SIG-M5 (cell line): ENCODE results near the gene BUD31.
"Not testable (repeated sequence)": the region's sequence is repeated elsewhere in the genome, so short reads cannot be mapped to it uniquely, and the experiment has no call there.

Experiments
- DNase-seq: peaks from one replicate; lab custom pipeline; 2025; lab: John Stamatoyannopoulos, UW

BUD31 gene

DNA sequence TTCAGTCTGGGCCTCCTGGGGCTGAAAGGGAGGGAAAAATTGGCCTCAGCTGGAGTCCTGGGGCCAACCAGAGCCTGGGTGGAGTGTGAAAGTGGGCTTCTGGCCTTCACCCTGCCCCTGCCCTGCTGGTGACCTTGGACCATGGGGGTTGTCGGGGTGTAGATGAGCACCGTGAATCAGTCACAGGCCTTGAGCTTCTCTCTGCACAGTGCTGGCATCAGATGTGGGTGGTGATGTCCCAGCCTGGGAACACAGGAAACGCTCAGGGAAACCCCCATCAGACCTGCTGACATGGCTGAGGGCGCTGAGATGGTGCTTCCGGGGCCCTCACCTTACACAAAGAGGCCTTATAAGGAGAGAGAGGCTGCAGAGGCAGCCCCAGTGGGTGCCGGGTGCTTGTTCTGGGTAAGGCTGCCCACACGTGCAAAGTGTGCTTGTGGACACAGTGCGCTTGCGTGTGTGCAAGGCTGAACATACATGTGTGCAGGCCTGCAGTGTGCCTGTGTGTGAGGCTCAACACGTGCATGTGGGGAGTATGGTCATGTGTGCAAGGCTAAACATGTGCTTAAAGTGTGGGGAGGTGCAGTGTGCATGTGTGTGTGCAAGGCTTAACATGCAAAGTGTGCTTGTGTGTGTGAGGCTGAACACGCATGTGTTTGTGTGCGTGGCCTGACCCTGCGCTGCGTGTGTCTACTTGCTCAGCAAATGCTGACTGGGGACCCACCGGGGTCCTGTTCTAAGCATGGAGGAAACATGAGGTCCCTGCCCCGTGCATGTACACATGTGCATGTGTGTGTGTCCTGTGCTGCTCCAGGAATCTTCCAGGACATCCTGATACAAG is 27.7 kb upstream of the BUD31 start:
- no peak for DNase-seq

DNA sequence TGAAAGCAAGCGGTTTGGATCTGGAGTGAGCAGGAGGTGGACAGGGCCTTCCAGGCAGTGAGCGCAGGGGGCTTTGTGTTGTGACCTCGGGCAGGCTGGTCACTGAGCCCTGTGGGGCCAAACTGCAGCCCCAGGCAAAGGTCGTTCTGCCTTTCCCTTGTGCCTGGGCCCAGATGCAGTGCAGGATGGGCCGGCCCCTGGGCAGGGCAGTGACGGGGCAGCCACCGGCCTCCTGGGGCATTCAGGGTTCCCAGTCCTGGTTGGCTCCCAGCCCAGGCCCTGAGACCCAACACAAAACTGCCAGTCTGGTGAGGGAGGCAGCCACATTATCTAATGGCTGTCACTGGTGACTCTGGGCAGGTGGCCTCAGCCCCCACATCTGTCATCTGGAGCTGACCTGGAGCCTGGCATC is 27.1 kb upstream of the BUD31 start:
- no peak for DNase-seq

DNA sequence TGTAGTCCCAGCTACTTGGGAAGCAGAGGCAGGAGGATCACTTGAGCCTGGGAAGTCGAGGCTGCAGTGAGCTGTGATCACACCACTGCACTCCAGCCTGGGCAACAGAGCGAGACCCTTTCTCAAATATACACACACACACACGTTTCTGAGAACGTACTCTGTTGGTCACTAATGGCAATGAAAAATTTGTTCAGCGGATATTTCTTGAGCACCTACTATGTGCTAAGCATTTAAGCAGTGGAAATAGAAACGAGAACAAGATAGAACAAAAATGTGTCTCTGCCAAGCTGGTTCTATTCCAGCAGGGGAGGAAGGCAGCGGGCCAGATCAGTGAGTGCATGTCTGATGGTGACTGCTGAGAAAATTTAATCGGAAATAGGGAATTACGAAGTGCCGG is 25.6 kb upstream of the BUD31 start:
- no peak for DNase-seq

DNA sequence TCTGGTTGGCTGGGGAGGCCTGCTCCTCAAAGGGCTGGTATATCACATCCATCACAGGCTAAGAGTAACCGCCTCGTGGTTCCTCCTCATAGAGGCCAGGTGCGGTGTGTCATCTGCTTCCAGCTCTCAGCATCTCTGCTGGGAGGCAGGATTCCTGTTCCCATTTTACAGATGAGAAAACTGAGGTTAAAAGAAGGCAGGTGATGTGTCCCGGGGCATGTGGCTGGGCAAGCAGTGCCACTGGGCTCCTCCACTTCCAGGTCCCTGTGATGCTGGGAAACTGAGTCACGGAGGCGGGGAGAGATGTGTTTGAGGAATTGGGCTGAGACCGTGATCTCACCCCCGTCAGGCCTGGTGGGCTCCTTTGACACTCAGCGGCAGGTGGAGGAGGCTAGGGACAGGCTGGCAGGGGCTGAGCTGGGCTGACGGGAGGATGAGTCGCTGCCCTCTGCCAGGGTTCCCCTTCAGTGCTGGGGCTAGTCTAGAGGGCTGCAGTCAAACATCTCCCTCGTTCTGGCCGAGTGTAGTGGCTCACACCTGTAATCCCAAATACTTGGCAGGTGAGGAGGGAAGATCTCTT is 24.9 kb upstream of the BUD31 start:
- DNase-seq, result no peak

DNA sequence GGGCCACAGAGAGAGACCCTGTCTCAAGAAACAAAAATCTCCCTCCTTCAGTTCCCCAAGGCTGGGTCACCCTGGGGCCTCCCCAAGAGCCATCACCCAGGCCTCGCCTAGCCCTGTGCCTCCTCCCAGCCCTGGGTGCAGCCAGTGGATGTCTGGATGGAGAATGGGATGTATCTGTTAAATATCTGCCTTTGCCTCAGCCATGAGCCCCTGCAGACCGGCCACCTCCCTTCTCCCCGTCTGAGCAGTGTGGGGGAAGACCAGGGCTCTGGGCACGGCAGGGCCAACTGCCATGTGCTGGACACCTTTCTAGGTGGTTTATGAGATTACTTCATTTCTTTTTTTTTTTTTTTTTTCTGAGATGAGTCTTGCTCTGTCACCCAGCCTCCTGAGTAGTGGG is 24.2 kb upstream of the BUD31 start:
- no peak for DNase-seq

DNA sequence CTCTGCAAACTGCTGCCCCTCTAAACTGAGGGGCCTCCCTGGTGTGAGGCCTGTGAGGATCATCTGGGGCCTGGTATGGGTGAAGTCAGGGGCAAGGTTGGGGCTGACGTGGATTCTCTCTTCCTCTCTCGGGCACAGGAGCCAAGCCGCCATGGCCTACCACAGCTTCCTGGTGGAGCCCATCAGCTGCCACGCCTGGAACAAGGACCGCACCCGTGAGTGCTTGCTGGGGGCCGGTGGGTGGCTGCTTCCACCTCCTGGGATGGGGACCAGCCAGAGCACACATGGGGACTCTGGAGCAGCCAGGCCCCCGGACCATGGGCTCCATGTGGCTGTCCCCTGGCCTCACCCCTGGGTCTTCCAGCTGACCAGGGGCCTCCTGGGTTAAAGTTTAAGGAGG is 23.2 kb upstream of the BUD31 start:
- DNase-seq, result no peak

DNA sequence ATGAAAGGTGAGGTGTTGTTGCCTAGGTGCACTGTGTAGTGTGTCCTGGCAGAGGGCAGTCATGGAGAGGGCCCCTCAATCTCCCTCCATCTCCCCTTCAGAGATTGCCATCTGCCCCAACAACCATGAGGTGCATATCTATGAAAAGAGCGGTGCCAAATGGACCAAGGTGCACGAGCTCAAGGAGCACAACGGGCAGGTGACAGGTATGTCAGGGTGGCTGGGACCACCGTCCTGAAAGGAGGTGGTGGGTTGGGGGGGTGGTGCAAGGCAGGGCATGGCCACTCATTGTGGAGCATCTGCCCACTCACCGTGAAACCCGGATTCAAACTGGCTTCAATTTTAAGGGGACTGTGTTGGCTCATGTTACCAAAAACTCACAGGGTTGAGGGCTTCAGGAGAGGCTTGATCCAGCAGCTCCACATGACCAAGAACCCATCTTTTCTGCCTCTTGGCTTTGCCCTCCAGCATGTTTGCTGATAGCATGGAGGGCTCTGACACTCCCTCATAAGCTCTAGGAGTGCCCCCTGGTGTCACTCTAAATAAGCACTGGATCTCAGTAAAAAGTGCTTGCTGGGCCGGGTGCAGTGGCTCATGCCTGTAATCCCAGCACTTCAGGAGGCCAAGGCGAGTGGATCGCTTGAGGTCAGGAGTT is 22.1 kb upstream of the BUD31 start:
- DNase-seq, result no peak

DNA sequence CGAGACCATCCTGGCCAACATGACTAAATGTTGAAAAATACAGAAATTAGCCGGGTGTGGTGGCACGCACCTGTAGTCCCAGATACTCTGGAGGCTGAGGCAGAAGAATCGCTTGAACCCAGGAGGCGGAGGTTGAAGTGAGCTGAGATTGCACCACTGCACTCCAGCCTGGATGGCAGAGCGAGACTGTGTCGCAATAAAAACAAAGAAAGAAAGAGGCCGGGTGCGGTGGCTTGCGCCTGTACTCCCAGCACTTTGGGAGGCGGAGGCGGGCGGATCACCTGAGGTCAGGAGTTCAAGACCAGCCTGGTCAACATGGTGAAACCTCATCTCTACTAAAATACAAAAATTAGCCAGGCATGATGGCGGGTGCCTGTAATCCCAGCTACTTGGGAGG is 21.5 kb upstream of the BUD31 start:
- not testable (repeated sequence) for DNase-seq

DNA sequence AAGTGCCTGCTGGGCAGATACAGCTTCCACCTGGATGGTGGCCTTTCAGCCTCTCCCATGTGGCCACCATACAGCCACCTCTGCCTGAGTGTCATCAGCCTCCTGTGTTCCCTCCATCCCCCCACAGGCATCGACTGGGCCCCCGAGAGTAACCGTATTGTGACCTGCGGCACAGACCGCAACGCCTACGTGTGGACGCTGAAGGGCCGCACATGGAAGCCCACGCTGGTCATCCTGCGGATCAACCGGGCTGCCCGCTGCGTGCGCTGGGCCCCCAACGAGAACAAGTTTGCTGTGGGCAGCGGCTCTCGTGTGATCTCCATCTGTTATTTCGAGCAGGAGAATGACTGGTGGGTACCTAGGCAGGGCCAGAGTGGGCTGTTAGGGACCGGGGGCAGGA is 20.9 kb upstream of the BUD31 start:
- DNase-seq, result no peak

DNA sequence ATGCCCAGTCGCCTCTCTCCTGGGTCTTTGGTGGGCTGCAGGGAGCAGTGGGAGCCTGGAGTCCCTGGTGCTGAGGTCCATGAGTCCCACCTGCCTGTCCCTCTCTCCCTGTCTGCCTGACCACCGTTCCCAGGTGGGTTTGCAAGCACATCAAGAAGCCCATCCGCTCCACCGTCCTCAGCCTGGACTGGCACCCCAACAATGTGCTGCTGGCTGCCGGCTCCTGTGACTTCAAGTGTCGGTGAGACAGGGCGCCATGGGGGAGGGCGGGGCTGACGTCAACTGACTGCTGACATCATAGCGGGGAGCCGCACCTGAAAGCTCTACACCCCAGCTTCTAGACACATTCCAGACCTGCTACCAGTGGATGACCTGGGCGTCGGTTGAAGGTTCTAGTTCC is 19.0 kb upstream of the BUD31 start:
- DNase-seq, result no peak

DNA sequence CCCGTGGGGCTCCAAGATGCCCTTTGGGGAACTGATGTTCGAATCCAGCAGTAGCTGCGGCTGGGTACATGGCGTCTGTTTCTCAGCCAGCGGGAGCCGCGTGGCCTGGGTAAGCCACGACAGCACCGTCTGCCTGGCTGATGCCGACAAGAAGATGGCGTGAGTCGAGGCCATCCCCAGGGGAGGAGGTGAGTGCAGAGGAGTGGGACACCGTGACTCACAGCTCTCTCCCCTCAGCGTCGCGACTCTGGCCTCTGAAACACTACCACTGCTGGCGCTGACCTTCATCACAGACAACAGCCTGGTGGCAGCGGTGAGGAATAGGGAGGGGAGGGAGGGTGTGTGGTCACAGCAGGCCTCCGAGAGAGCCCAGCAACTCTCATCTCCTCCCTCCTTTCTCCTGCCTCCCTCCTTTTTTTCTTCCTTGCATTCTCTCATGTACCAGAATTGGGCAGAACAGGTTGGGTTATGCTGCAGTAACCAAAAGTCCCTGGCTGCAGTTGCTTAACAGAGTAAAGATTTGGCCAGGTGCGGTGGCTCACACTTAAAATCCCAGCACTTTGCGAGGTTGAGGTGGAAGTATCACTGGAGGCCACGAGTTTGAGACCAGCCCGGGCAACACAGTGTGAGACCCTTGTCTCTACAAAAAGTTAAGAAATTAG is 17.7 kb upstream of the BUD31 start:
- no peak for DNase-seq

DNA sequence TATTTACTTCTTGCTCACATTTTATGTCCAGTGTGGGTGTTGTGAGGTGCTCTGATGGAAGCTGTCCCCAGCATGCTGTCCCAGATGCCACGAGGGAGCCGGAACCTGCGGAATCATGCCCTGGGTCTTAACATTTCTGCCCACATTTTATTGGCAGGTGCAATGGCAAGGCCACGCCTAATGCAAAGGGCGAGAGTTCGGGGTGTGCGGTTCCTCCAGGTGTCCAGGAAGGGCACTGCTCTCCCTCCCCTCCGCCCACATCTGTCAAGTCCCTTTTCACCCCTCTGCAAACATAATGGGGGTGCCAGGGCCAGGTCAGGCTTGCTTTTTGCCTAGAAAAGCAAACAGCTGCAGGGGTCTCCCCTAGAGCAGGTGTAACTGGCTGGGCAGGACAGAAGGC is 16.7 kb upstream of the BUD31 start:
- DNase-seq, result no peak

DNA sequence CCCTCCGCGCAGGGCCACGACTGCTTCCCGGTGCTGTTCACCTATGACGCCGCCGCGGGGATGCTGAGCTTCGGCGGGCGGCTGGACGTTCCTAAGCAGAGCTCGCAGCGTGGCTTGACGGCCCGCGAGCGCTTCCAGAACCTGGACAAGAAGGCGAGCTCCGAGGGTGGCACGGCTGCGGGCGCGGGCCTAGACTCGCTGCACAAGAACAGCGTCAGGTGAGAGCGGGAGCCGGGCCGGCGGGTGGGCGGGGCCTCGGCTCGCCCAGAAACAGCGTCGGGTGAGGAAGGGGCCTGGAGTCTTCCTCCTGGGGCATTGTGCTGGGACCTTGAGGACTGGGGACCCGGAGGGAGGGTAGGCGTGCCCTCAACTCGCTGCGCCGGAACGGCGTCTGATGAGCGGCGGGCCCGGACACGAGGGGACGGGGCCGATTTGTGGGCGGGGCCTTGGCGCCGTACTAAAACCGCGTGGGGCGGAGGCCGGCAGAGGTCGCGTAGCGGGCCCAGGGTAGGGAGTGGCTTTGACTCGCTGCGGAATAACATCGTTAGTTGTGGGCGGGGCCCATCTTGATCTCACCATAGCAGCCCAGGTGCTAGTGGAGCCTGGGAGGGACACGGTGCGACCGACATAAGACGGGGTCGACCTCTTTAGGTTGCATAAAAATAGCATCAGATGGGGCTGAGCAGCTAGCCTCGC is 16.0 kb upstream of the BUD31 start:
- DNase-seq, result no peak

DNA sequence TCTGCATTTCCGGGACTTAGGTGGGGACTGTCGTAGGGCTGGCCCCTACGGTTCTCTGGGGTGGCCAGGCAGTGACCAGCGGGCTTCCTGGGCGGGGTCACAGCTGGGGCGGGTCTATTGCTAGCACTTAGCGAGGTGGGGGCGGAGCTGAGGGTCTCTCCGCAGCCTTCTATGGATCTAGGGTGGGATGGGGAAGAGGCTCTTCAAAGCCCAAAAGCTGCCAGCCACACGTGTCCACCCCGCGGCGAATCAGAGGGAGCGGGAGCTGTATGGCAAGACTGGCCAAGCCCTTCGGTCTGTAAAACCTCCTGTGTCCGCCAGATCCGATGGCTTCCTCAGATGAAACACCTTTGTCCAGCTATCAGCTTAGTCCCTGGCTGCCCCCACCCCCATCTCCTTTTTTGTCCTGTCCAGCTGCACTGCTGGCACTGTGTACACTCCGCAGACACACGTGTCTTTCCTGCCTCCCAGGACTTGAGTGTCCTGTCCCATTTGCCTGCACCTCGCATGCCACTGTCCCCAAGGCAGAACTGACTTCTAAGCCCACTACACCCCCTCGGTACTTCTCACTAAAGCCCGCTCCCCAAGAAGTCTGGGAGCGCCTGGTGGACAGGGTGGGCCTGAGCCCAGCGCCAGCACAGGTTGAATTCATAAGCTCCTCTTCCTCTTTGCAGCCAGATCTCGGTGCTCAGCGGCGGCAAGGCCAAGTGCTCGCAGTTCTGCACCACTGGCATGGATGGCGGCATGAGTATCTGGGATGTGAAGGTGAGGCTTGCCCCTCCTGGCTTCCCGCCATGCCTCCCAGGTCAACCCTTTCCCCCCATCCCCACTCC is 15.2 kb upstream of the BUD31 start:
- DNase-seq, result no peak

DNA sequence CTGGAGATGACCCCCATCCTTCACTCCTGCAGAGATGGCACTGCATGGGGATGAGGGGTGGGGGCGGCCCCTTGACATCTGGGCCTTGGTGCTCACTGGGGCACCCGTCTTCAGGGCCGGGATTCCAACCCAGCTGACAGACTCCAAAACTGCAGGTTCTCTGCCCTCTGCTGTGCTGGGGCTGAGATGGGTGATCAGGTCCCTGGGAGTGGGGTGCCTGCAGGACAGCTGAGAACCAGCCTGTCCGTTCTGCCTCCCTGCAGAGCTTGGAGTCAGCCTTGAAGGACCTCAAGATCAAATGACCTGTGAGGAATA is 14.6 kb upstream of the BUD31 start:
- DNase-seq, result no peak

DNA sequence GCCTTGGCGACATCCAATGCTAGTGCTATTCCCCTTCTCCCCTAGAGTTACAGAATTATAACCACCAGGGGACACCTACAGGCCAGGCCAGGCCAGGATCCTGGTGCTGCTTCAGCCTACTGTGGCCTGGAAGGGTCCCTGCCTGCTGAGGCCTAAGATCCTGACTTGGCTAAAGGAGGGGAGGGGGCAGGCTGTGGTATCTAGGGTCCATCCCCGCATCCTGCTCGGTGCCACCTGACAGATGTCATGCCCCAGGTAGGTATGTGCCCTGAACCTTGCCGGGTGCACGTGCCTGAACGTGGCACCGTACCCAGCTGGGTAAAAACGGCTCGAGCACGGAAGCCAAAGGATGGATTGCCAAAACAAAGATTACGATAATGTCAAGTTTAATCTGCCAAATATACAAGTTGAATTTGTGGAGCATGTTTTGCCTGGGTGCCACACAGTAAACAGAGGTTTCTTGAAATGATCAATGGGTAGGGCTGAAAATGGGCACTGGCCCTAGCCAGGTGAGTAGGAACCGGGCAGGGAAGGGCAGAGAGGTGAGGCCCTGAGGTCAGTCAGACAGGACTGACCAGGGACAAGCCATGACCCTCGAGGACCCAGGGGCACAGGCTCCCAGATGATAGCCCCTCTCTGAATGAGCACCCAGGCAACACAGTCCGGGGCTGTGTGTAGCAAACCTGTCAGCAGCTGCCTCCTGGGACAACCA is 13.0 kb upstream of the BUD31 start:
- no peak for DNase-seq

DNA sequence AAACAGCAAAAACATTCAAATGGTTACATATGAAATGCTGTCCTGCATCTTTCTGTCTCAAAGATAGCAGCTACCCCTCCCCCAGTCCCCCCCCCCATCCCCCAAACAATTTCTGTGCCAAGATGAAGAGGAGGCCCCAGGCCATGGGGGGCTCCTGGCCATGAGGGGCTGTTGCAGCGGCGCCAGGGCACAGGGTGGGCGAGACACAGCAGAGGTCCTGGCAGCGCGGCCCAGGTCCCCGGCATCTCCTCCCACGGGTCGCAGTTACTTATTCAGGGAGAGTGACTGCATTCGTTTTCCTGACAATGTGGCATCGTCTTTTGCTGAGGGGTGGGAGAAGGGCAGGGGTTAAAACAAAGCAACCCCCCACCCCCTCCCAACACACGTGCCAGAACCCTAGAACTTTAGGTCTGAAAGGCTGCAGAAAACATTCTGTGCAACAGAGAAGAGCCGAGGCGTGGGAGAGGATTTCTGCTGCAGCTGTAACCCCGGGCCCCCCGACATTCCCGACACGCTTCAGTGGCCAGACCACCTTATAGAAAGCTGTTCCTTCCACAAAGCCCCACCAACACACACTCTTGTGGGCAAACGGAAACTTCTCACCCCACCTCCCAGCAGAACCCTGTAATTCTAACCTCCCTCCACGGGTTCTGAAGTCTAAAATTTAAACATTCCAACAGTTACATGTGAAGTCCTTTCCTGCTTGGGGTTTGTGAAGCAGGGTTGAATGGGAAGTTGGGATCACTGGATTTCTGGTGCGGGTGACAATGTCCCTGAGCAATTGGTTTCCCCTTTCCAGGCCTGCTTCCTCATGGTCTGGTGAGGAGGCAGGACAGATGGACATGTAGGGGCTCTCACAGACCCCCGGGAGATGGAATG is 12.1 kb upstream of the BUD31 start:
- no peak for DNase-seq

DNA sequence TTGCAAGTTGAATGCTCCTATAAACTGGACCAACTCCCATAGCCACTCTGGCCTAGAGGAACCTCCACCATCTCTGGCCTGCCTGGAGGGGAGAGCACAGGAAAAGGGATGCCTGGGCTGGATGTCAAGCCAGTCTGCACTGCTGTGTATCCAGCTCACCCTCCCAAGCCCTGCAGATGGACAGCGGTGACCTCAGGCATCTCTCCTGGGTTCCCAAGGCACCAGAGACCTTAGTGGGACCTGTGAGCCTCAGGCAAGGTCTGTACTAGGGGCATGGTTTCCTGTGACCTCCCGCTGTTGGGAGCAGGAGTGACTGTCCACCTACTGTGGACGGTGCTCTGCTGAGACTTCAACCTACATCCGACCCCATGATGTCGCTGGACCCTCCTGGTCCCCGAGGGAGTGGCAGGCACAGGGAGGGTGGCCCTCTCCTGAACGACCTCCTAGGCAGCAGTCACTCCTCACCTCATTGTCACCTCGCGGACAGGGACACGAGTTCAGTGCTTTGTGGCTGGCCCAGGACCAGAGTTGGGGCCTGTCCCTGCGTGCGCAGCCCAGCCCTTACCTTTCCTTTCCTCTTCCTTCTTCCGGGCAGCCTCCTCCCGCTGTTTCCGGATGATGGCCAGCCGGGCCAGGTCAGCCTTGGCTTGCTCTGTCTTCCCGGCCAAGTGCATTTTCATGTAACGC is 11.3 kb upstream of the BUD31 start:
- no peak for DNase-seq

DNA sequence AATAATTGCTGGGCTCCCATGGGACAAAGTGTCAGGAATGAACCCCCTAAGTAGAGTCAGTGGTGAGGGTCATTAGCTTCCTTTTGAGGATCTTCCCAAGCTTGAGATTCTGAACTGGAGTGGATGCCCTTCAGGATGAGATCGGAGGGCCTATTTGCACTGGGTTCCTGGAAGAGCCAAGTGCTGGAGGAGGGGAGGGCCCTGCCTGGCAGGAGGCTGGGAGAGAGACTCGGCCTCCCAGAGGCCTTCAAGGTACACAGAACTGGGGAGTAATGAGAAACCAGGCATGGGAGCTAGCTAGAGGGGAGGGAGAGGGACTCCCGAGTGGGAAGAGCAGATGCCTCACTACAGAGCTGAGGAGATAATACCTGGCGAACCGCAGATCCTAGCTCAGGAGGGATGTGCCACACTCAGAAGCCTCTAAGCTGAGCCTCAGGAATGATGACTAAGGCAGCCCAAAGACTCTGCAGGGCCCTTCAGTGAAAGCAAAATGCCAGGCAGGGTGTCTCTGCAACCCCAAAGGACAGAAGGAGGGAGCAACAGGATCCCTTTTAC is 9.8 kb upstream of the BUD31 start:
- DNase-seq, result no peak
